K562 (cell line): ENCODE measurements around the gene OIT3. TPM values are rescaled to one million over a fixed set of nuclear protein-coding genes. Genes with fewer than 3 reads are reported as not detected.

Experiments
- FOXP1 ChIP-seq: sonication (generic); formaldehyde crosslinking; IDR thresholded peaks from 2 replicates; pipeline ENCODE4 v1.8.0; 2022; ENCODE audit warnings: mild to moderate bottlenecking, missing genetic modification reagents
- ILK ChIP-seq: fragments of 450-650 bp; IDR thresholded peaks from 2 replicates; pipeline ENCODE4 v1.6.1; 2016; ENCODE audit warnings: missing genetic modification characterization, low read depth, mild to moderate bottlenecking, missing compliant biosample characterization, moderate library complexity, borderline replicate concordance
- IRF2 ChIP-seq: sonication (generic); formaldehyde crosslinking; IDR thresholded peaks from 2 replicates; pipeline ENCODE4 v1.8.1; 2022; ENCODE audit warnings: mild to moderate bottlenecking, missing genetic modification reagents
- JUNB ChIP-seq: fragments of 450-650 bp; formaldehyde crosslinking; conservative IDR thresholded peaks from 2 replicates; pipeline ENCODE4 v1.4.0; 2020; ENCODE audit warnings: mild to moderate bottlenecking
- LARP7 ChIP-seq: fragments of 450-650 bp; IDR thresholded peaks from 2 replicates; pipeline ENCODE4 v1.6.1; 2016
- MAFG ChIP-seq: fragments of 450-650 bp; conservative IDR thresholded peaks from 2 replicates; pipeline ENCODE4 v1.6.1; 2016; ENCODE audit warnings: missing genetic modification characterization, missing compliant biosample characterization
- NCOA1 ChIP-seq: fragments of 450-650 bp; IDR thresholded peaks from 2 replicates; pipeline ENCODE4 v1.6.1; 2016; ENCODE audit warnings: low read depth
- NRF1 ChIP-seq, 2 experiments: fragments of 450-650 bp; IDR thresholded peaks in 1 of 2; conservative IDR thresholded peaks in 1 of 2; 2 replicates each; pipeline ENCODE4 v1.6.1; 2014; ENCODE audit warnings: mild to moderate bottlenecking in 2 of 2
- ZNF124 ChIP-seq: sonication (generic); formaldehyde crosslinking; IDR thresholded peaks from 2 replicates; pipeline ENCODE4 v1.8.1; 2022; ENCODE audit warnings: missing genetic modification reagents
- ZNF717 ChIP-seq: fragments of 250-450 bp; sonication (Bioruptor Pico); IDR thresholded peaks from 2 replicates; pipeline ENCODE4 v1.5.0; 2021
- polyA plus RNA-seq, 8 experiments: library from polyadenylated mRNA; depleted of rRNA in 4 of 8; stranded (reverse) in 5 of 8; unstranded in 3 of 8; fragments of >200 nt; fragmentation: Nextera tagmentation in 2 of 8; fragmentation: Illumina TruSeq in 1 of 8; extraction: Ambion mirVana in 2 of 8; extraction: Trizol in 1 of 8; gene quantifications; 2 replicates each; pipeline versions ENCODE4 v1.2.1 to v1.2.3, GENCODE V29; 2011 to 2014; ENCODE audit warnings: inconsistent platforms in 1 of 8, missing spikeins in 1 of 8
- total RNA-seq, 7 experiments: library from RNA; depleted of rRNA in 6 of 7; stranded (reverse); fragments of >200 nt in 6 of 7; fragmentation: Illumina TruSeq in 2 of 7; extraction: Trizol in 2 of 7; gene quantifications; 2 replicates each; pipeline versions ENCODE4 v1.2.1 to v1.2.3, GENCODE V29; 2011 to 2021; ENCODE audit warnings: low replicate concordance in 1 of 7
- TF ChIP-seq, protein P1 (sequence below): IDR thresholded peaks from 2 replicates; pipeline ENCODE4 v1.6.1; 2012; ENCODE audit warnings: low read depth, low read length, improper control_type of control experiment, borderline replicate concordance
- TF ChIP-seq, protein P2 (sequence below): sonication (generic); formaldehyde crosslinking; IDR thresholded peaks from 2 replicates; pipeline ENCODE4 v1.8.0; 2023; ENCODE audit warnings: mild to moderate bottlenecking, missing genetic modification reagents
- TF ChIP-seq, protein P3 (sequence below), 2 experiments: fragments of 450-650 bp in 1 of 2; sonication (generic) in 1 of 2; formaldehyde crosslinking; conservative IDR thresholded peaks; 2 replicates each; pipeline versions ENCODE4 v1.4.0 to v1.8.1; 2020 to 2022; ENCODE audit warnings: mild to moderate bottlenecking in 1 of 2, missing genetic modification reagents in 1 of 2

Gene OIT3
- total and polyA plus RNA-seq, 9 of the 15 experiments (the other 6 are each of a cell fraction or from before 2014, with no cell fraction given), result not detected

GRCh38 chr10:72858067-72858466 lies 35.5 kb upstream of the OIT3 start (continued):
- TF ChIP-seq JUNB (no peak), LARP7 (no peak), MAFG (tag) (peak; percentile 81), NCOA1 (no peak), ZNF717 (CRISPR knock-in tag) (no peak), ZNF124 (CRISPR knock-in tag) (no peak), FOXP1 (CRISPR knock-in tag) (no peak), NRF1 (conservative IDR thresholded peaks at IDR 0.05 in 1 of 2, IDR thresholded peaks at IDR 0.05 in 1 of 2) (no peak), ILK (tag) (no peak), IRF2 (CRISPR knock-in tag) (no peak)
- TF ChIP-seq, protein P1, sequence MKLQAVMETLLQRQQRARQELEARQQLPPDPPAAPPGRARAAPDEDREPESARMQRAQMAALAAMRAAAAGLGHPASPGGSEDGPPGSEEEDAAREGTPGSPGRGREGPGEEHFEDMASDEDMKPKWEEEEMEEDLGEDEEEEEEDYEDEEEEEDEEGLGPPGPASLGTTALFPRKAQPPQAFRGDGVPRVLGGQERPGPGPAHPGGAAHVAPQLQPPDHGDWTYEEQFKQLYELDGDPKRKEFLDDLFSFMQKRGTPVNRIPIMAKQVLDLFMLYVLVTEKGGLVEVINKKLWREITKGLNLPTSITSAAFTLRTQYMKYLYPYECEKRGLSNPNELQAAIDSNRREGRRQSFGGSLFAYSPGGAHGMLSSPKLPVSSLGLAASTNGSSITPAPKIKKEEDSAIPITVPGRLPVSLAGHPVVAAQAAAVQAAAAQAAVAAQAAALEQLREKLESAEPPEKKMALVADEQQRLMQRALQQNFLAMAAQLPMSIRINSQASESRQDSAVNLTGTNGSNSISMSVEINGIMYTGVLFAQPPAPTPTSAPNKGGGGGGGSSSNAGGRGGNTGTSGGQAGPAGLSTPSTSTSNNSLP, result no peak
- TF ChIP-seq, protein P2, sequence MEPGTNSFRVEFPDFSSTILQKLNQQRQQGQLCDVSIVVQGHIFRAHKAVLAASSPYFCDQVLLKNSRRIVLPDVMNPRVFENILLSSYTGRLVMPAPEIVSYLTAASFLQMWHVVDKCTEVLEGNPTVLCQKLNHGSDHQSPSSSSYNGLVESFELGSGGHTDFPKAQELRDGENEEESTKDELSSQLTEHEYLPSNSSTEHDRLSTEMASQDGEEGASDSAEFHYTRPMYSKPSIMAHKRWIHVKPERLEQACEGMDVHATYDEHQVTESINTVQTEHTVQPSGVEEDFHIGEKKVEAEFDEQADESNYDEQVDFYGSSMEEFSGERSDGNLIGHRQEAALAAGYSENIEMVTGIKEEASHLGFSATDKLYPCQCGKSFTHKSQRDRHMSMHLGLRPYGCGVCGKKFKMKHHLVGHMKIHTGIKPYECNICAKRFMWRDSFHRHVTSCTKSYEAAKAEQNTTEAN, result no peak
- TF ChIP-seq, protein P3, sequence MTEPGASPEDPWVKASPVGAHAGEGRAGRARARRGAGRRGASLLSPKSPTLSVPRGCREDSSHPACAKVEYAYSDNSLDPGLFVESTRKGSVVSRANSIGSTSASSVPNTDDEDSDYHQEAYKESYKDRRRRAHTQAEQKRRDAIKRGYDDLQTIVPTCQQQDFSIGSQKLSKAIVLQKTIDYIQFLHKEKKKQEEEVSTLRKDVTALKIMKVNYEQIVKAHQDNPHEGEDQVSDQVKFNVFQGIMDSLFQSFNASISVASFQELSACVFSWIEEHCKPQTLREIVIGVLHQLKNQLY (CRISPR knock-in tag; conservative IDR thresholded peaks at IDR 0.05), result no peak
- TF ChIP-seq, all 486 proteins: peak for 5
